B cell (primary cell): ENCODE data around the gene GNG11. TPM values are rescaled to one million over a fixed set of nuclear protein-coding genes. Genes with fewer than 3 reads are reported as not detected.
A peak's percentile ranks its signal among the peaks of the same experiment; 100 is the strongest.

ENCODE experiments used
- ATAC-seq: fragments of 200-7000 bp; cut with Tn5 transposase; one replicate; pipeline ENCODE4 v1.10.0; 2021; ENCODE audit warnings: low read depth, mild to moderate bottlenecking, moderate number of reproducible peaks, moderate library complexity
- CTCF ChIA-PET: fragments of 350-600 bp; sonication (Branson Sonifier 250); formaldehyde crosslinking; loops from one replicate; lab custom pipeline; 2021; ENCODE audit warnings: antibody characterized with exemption, inconsistent platforms; lab: Charles Lee
- POLR2A ChIA-PET: fragments of 350-600 bp; sonication (Branson Sonifier 250); formaldehyde crosslinking; loops from one replicate; lab custom pipeline; 2021; ENCODE audit warnings: antibody characterized with exemption; lab: Charles Lee
- DNase-seq: peaks from one replicate; pipeline ENCODE4 v3.0.0; 2013
- H2AFZ ChIP-seq: 2 replicates; pipeline ENCODE4 v1.6.1; 2012; ENCODE audit warnings: mild to moderate bottlenecking, low read depth, low read length; ENCODE audit not compliant: insufficient read depth, poor library complexity, severe bottlenecking
- H3K27ac ChIP-seq, 2 donors: 1 replicate in 1 of 2; 2 replicates in 1 of 2; pipeline ENCODE4 v1.5.1; 2012 to 2013; ENCODE audit warnings: low read length in 2 of 2, mild to moderate bottlenecking in 2 of 2, moderate library complexity in 1 of 2
- H3K27me3 ChIP-seq, 4 experiments: fragments of 200-600 bp in 1 of 4; sonication (generic) in 1 of 4; replicated peaks in 1 of 4; 1 replicate in 2 of 4; 2 replicates in 2 of 4; pipeline versions ENCODE4 v1.6.1 to v1.7.0; 2013 to 2016; ENCODE audit warnings: low read length in 3 of 4, mild to moderate bottlenecking in 2 of 4, mixed read lengths in 1 of 4, moderate library complexity in 1 of 4; ENCODE audit not compliant: insufficient read depth in 4 of 4, control insufficient read depth in 3 of 4; ENCODE audit errors: control extremely low read depth in 1 of 4
- H3K36me3 ChIP-seq, 2 experiments: replicated peaks in 1 of 2; 1 replicate in 1 of 2; 2 replicates in 1 of 2; pipeline versions ENCODE4 v1.6.1 to v1.7.1; 2013; ENCODE audit warnings: low read length in 1 of 2; ENCODE audit not compliant: insufficient read depth in 2 of 2, control insufficient read depth in 1 of 2; ENCODE audit errors: control extremely low read depth in 1 of 2, extremely low read depth in 1 of 2
- H3K4me1 ChIP-seq, 2 donors: fragments of 200-600 bp in 1 of 2; sonication (generic) in 1 of 2; 1 replicate in 1 of 2; 2 replicates in 1 of 2; pipeline versions ENCODE4 v1.5.1 to v1.6.1; 2013 to 2017; ENCODE audit warnings: low read length in 2 of 2; ENCODE audit not compliant: control insufficient read depth in 2 of 2, insufficient read depth in 2 of 2
- H3K4me2 ChIP-seq: replicated peaks from 2 replicates; pipeline ENCODE3; 2012; ENCODE audit warnings: mild to moderate bottlenecking, low read depth, low read length; ENCODE audit not compliant: poor library complexity, severe bottlenecking
- H3K4me3 ChIP-seq, 5 experiments: fragments of 200-600 bp in 1 of 5; sonication (generic) in 1 of 5; 1 replicate in 3 of 5; 2 replicates in 2 of 5; pipeline versions ENCODE4 v1.5.1 to v1.7.0; 2011 to 2016; ENCODE audit warnings: low read length in 4 of 5, mild to moderate bottlenecking in 4 of 5, low read depth in 2 of 5, control low read depth in 1 of 5, moderate library complexity in 1 of 5; ENCODE audit not compliant: insufficient read depth in 1 of 5; ENCODE audit errors: control extremely low read depth in 1 of 5, extremely low read depth in 1 of 5
- H3K79me2 ChIP-seq: fragments of 200-600 bp; sonication (generic); one replicate; pipeline ENCODE4 v1.6.0; 2016; ENCODE audit warnings: low read length; ENCODE audit not compliant: control insufficient read depth, insufficient read depth
- H3K9ac ChIP-seq: fragments of 200-600 bp; sonication (generic); 2 replicates; pipeline ENCODE4 v1.6.1; 2017; ENCODE audit warnings: mild to moderate bottlenecking, low read length, moderate library complexity
- H3K9me3 ChIP-seq, 3 donors: one replicate each; pipeline versions ENCODE4 v1.6.1 to v1.7.1; 2013; ENCODE audit warnings: low read length in 2 of 3; ENCODE audit not compliant: control insufficient read depth in 2 of 3, insufficient read depth in 1 of 3; ENCODE audit errors: control extremely low read depth in 1 of 3
- H4K20me1 ChIP-seq: 2 replicates; pipeline ENCODE4 v1.6.0; 2012; ENCODE audit warnings: mild to moderate bottlenecking, low read length; ENCODE audit not compliant: insufficient read depth, control insufficient read depth, poor library complexity, severe bottlenecking
- H3K27ac Mint-ChIP-seq: one replicate; pipeline ENCODE4 v1.8.0; 2021; ENCODE audit warnings: mixed read lengths
- H3K27me3 Mint-ChIP-seq: one replicate; pipeline ENCODE4 v1.8.0; 2021; ENCODE audit warnings: mixed read lengths
- H3K4me1 Mint-ChIP-seq: one replicate; pipeline ENCODE4 v1.8.0; 2021; ENCODE audit warnings: mixed read lengths
- H3K4me3 Mint-ChIP-seq: one replicate; pipeline ENCODE4 v1.8.0; 2021; ENCODE audit warnings: mixed read lengths
- H3K9me3 Mint-ChIP-seq: one replicate; pipeline ENCODE4 v1.8.0; 2022; ENCODE audit warnings: mixed read lengths; ENCODE audit not compliant: insufficient read depth
- CTCF ChIP-seq: fragments of 200-600 bp; IDR thresholded peaks from one replicate; pipeline ENCODE4 v1.8.0; 2022; ENCODE audit warnings: antibody characterized with exemption, mild to moderate bottlenecking
- EZH2 ChIP-seq: IDR thresholded peaks from 2 replicates; pipeline ENCODE4 v1.6.1; 2012; ENCODE audit warnings: borderline replicate concordance, low read depth, mild to moderate bottlenecking, moderate library complexity, low read length; ENCODE audit not compliant: insufficient read depth, poor library complexity, severe bottlenecking
- WGBS: methylation state at CpG from one replicate; pipeline ENCODE4 v1.1.5; 2013; ENCODE audit warnings: missing lambda C conversion rate; ENCODE audit not compliant: insufficient coverage; 5-methylcytosine and 5-hydroxymethylcytosine counted together
- intact Hi-C: fragments of 100-400 bp; cut with micrococcal nuclease; formaldehyde crosslinking; loops from one replicate; pipeline ENCODE4 v1.10.0; 2022
- polyA plus RNA-seq: library from polyadenylated mRNA; depleted of rRNA; stranded (reverse); fragments of >200 nt; gene quantifications from 2 replicates; pipeline ENCODE4 v1.2.3, GENCODE V29; 2012
- total RNA-seq, 2 donors: library from RNA; stranded (reverse); fragments of 120-200 nt in 1 of 2; gene quantifications; 1 replicate in 1 of 2; 2 replicates in 1 of 2; pipeline versions ENCODE4 v1.2.3 to v1.2.4, GENCODE V29; 2013 to 2022

Gene GNG11
- total and polyA plus RNA-seq, 2 donors (not counting 1 experiment from before 2014, with no cell fraction given) = 0.37 to 1.7 TPM

- CTCF ChIA-PET = interaction anchor here (0.6 to 7.1 kb wide), 31 partner anchors 9 to 627 kb away, joined by 3 to 190 read pairs (median 4); partner anchors contain the start of genes COL1A2 and GNG11
- H3K4me1 ChIP-seq = no peaks in the 10 kb centered on the region
- WGBS = no CpG with 5 or more reads among the region's 1 CpG
- H4K20me1 ChIP-seq = no peaks in the 10 kb centered on the region
- H3K36me3 ChIP-seq = no peaks in the 10 kb centered on the region
- H3K27ac ChIP-seq = no peak overlapping the region
- Mint-ChIP-seq H3K4me1 (no peaks in the 10 kb centered on the region), H3K9me3 (no peaks in the 10 kb centered on the region), H3K27ac (no peak overlapping the region), H3K4me3 (no peak overlapping the region), H3K27me3 (peaks cover 25% of the 10 kb centered on the region)
- no peaks in the 10 kb centered on the region for H3K9me3 ChIP-seq
- no peak overlapping the region for H2AFZ ChIP-seq
- peak; percentile 41 for ATAC-seq
- no peaks in the 10 kb centered on the region for H3K27me3 ChIP-seq
- H3K4me2 ChIP-seq = no peak overlapping the region
- TF ChIP-seq EZH2 (no peak), CTCF (peak; percentile 80)
- DNase-seq = peak; percentile 66
- H3K4me3 ChIP-seq = no peak overlapping the region
- no peak overlapping the region for H3K9ac ChIP-seq
- no peaks in the 10 kb centered on the region for H3K79me2 ChIP-seq
- intact Hi-C loops = loop anchor here (1.0 to 5.0 kb wide), 5 partner anchors 184 to 1784 kb away; no protein-coding TSS in a partner anchor
- POLR2A ChIA-PET = no interaction called here
These were observed 18.6 kb upstream of the GNG11 start for GRCh38 chr7:93902777-93903423.

- Histone ChIP-seq H3K9ac (no peak within 1 kb of the TSS), H3K4me1 (no peaks in the 10 kb centered on the region), H4K20me1 (no peaks in the 10 kb centered on the region), H3K9me3 (no peaks in the 10 kb centered on the region), H3K4me3 (no peak within 1 kb of the TSS), H3K27ac (no peak within 1 kb of the TSS), H3K4me2 (no peak within 1 kb of the TSS), H3K36me3 (no peaks in the 10 kb centered on the region), H2AFZ (no peak within 1 kb of the TSS), H3K27me3 (no peaks in the 10 kb centered on the region), H3K79me2 (no peaks in the 10 kb centered on the region)
- Mint-ChIP-seq H3K4me1 (no peaks in the 10 kb centered on the region), H3K27me3 (peaks cover 7% of the 10 kb centered on the region), H3K27ac (no peak within 1 kb of the TSS), H3K4me3 (no peak within 1 kb of the TSS), H3K9me3 (no peaks in the 10 kb centered on the region)
- no CpG with 5 or more reads among the region's 3 CpGs for WGBS
- ChIA-PET POLR2A (no interaction called here), CTCF (interaction anchor here (0.6 to 2.0 kb wide), 4 partner anchors 181 to 358 kb away, joined by 3 to 7 read pairs (median 4); no protein-coding TSS in a partner anchor)
- DNase-seq = no peak
- intact Hi-C loops = no loop called here
- TF ChIP-seq EZH2 = no peak
- TF ChIP-seq CTCF = no peak
- ATAC-seq = no peak
These were observed 15.3 kb upstream of the GNG11 start, which contains the start of gene GNGT1 for GRCh38 chr7:93906267-93906666. TSS of gene GNGT1 (plus strand) at chr7:93906567. CDS start at chr7:93906747, 180 bp downstream.
